ENCODE results near the gene GSTM3. TPM values are rescaled to one million over a fixed set of nuclear protein-coding genes. Genes with fewer than 3 reads are reported as not detected.

The GSTM3 gene
- total and polyA plus RNA-seq, 2 of the 13 experiments (the other 11 are each of a cell fraction or from before 2014, with no cell fraction given), result 127 to 142 TPM

DNA sequence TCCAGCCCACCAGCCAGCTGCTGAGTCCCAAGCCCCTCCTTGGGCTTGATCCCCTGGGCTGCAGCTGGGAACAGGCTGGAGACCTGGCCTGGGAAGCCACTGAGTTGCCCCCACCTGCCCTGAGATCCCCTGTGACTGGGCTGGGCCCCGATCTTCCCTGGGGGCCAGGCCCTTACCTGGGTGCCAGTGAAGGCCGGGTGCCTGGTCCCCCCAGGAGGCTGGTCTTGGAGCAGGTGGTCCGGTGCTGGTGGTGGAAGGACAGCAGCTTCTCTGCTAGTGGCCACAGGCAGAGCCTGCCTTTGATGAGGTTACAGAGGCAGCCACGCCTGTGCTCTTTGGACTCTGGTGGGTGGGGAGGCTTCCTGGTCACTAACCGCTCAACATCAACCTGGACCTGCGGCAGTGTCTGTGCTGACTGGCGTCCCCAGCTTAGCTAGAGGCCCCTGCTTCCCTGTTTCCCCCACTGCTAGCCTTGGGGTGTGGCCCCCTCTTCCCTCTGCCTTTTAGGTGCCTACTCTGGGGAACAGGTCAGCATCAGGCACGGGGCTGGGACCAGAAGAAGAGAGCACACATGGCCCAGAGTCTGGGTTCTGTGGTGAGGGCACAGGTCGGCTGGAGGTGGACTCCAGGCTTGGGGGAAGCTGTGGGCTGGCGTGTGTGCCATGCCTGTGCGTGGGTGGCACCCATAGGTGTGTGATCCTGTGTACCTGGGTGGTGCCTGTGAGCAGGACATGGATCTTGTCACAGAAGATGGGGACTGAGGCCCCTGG, 23.0 kb upstream of the GSTM3 start, which contains the start of gene EPS8L3 (continued):
- TF ChIP-seq ZNF605 (CRISPR knock-in tag; IDR thresholded peaks at IDR 0.05), result no peak
- TF ChIP-seq ZNF292 (CRISPR knock-in tag; IDR thresholded peaks at IDR 0.05; ENCODE audit: borderline replicate concordance, low read depth), result peak; percentile 91; the same call in 1 of the 2 replicates
- no peak for TF ChIP-seq FOXP1 (IDR thresholded peaks at IDR 0.05)
- 0 out of 2 replicates have a peak, but pooled peaks have one; percentile 7 for TF ChIP-seq FOXP1 (CRISPR knock-in tag; IDR thresholded peaks at IDR 0.05)
- peak; percentile 44 for TF ChIP-seq HNRNPLL (IDR thresholded peaks at IDR 0.05; ENCODE audit: low read depth, low read length, poor library complexity, severe bottlenecking)
- no peak for TF ChIP-seq ZNF883 (CRISPR knock-in tag; IDR thresholded peaks at IDR 0.05; ENCODE audit: not compliant biosample characterization)
- peak; percentile 79 for TF ChIP-seq GATAD2A (CRISPR knock-in tag; IDR thresholded peaks at IDR 0.05)
- TF ChIP-seq FOSL1 (CRISPR knock-in tag; IDR thresholded peaks at IDR 0.05; ENCODE audit: borderline replicate concordance), result no peak
- TF ChIP-seq STAG1 (CRISPR knock-in tag; IDR thresholded peaks at IDR 0.05), result no peak
- no peak for TF ChIP-seq ZNF337 (CRISPR knock-in tag; IDR thresholded peaks at IDR 0.05; ENCODE audit: borderline replicate concordance, low read depth)
- TF ChIP-seq, protein P1, sequence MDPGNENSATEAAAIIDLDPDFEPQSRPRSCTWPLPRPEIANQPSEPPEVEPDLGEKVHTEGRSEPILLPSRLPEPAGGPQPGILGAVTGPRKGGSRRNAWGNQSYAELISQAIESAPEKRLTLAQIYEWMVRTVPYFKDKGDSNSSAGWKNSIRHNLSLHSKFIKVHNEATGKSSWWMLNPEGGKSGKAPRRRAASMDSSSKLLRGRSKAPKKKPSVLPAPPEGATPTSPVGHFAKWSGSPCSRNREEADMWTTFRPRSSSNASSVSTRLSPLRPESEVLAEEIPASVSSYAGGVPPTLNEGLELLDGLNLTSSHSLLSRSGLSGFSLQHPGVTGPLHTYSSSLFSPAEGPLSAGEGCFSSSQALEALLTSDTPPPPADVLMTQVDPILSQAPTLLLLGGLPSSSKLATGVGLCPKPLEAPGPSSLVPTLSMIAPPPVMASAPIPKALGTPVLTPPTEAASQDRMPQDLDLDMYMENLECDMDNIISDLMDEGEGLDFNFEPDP (CRISPR knock-in tag; conservative IDR thresholded peaks at IDR 0.05), result no peak
- no peak for TF ChIP-seq SSRP1 (CRISPR knock-in tag; IDR thresholded peaks at IDR 0.05)
- TF ChIP-seq, protein P2, sequence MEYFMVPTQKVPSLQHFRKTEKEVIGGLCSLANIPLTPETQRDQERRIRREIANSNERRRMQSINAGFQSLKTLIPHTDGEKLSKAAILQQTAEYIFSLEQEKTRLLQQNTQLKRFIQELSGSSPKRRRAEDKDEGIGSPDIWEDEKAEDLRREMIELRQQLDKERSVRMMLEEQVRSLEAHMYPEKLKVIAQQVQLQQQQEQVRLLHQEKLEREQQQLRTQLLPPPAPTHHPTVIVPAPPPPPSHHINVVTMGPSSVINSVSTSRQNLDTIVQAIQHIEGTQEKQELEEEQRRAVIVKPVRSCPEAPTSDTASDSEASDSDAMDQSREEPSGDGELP (IDR thresholded peaks at IDR 0.05; ENCODE audit: borderline replicate concordance, low read depth), result no peak; the same call in 1 of the 2 replicates
- TF ChIP-seq, protein P3, sequence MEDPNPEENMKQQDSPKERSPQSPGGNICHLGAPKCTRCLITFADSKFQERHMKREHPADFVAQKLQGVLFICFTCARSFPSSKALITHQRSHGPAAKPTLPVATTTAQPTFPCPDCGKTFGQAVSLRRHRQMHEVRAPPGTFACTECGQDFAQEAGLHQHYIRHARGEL (CRISPR knock-in tag; IDR thresholded peaks at IDR 0.05), result no peak
- peak; percentile 62; the same call in 1 of the 2 replicates for TF ChIP-seq SMAD1 (CRISPR knock-in tag; IDR thresholded peaks at IDR 0.05; ENCODE audit: borderline replicate concordance, low read depth)
- TF ChIP-seq, protein P4, sequence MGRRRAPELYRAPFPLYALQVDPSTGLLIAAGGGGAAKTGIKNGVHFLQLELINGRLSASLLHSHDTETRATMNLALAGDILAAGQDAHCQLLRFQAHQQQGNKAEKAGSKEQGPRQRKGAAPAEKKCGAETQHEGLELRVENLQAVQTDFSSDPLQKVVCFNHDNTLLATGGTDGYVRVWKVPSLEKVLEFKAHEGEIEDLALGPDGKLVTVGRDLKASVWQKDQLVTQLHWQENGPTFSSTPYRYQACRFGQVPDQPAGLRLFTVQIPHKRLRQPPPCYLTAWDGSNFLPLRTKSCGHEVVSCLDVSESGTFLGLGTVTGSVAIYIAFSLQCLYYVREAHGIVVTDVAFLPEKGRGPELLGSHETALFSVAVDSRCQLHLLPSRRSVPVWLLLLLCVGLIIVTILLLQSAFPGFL (CRISPR knock-in tag; IDR thresholded peaks at IDR 0.05), result no peak
- TF ChIP-seq ZNF607 (CRISPR knock-in tag; IDR thresholded peaks at IDR 0.05; ENCODE audit: borderline replicate concordance), result no peak
- TF ChIP-seq CEBPG (CRISPR knock-in tag; IDR thresholded peaks at IDR 0.05), result peak; percentile 60
- TF ChIP-seq, protein P5, sequence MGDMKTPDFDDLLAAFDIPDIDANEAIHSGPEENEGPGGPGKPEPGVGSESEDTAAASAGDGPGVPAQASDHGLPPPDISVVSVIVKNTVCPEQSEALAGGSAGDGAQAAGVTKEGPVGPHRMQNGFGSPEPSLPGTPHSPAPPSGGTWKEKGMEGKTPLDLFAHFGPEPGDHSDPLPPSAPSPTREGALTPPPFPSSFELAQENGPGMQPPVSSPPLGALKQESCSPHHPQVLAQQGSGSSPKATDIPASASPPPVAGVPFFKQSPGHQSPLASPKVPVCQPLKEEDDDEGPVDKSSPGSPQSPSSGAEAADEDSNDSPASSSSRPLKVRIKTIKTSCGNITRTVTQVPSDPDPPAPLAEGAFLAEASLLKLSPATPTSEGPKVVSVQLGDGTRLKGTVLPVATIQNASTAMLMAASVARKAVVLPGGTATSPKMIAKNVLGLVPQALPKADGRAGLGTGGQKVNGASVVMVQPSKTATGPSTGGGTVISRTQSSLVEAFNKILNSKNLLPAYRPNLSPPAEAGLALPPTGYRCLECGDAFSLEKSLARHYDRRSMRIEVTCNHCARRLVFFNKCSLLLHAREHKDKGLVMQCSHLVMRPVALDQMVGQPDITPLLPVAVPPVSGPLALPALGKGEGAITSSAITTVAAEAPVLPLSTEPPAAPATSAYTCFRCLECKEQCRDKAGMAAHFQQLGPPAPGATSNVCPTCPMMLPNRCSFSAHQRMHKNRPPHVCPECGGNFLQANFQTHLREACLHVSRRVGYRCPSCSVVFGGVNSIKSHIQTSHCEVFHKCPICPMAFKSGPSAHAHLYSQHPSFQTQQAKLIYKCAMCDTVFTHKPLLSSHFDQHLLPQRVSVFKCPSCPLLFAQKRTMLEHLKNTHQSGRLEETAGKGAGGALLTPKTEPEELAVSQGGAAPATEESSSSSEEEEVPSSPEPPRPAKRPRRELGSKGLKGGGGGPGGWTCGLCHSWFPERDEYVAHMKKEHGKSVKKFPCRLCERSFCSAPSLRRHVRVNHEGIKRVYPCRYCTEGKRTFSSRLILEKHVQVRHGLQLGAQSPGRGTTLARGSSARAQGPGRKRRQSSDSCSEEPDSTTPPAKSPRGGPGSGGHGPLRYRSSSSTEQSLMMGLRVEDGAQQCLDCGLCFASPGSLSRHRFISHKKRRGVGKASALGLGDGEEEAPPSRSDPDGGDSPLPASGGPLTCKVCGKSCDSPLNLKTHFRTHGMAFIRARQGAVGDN (CRISPR knock-in tag; IDR thresholded peaks at IDR 0.05), result peak; percentile 96
- TF ChIP-seq ZNF205 (CRISPR knock-in tag; IDR thresholded peaks at IDR 0.05), result peak; percentile 50; the same call in 1 of the 2 replicates
- TF ChIP-seq SUZ12 (IDR thresholded peaks at IDR 0.05; ENCODE audit: low read depth, low read length), result no peak
- no peak for TF ChIP-seq NR2C2 (CRISPR knock-in tag; IDR thresholded peaks at IDR 0.05; ENCODE audit: borderline replicate concordance)
- TF ChIP-seq ZNF616 (CRISPR knock-in tag; IDR thresholded peaks at IDR 0.05; ENCODE audit: low read depth), result no peak; the same call in 1 of the 2 replicates

All from HepG2 (cell line).